Endothelial cell of umbilical vein (primary cell): Measurements from ENCODE around the gene PCDH9. TPM values are rescaled to one million over a fixed set of nuclear protein-coding genes. Genes with fewer than 3 reads are reported as not detected.

Source experiments
- BruUV-seq: library from RNA; stranded (reverse); fragments of 400-500 nt; replicated peaks from 2 replicates; lab custom pipeline; 2021; lab: Mats Ljungman, UMichigan
- CTCF ChIA-PET: fragments of 300-600, 350-600 bp; sonication (Branson Sonifier 250); formaldehyde crosslinking; loops from one replicate; lab custom pipeline; 2021; ENCODE audit warnings: antibody characterized with exemption, inconsistent platforms; lab: Charles Lee
- POLR2A ChIA-PET: fragments of 300-600, 350-600 bp; sonication (Branson Sonifier 250); formaldehyde crosslinking; loops from one replicate; lab custom pipeline; 2021; ENCODE audit warnings: antibody characterized with exemption, inconsistent platforms; lab: Charles Lee
- DNase-seq: peaks from one replicate; pipeline ENCODE4 v3.0.0-alpha.2; 2011; ENCODE audit warnings: low read depth, low spot score
- FAIRE-seq: peaks from 2 replicates; lab custom pipeline; 2011; peaks lifted over from hg19 to GRCh38; lab: Jason Lieb, UNC
- H2AFZ ChIP-seq: 2 replicates; pipeline ENCODE4 v1.6.0; 2012; ENCODE audit warnings: low read depth, low read length, control low read depth, inconsistent platforms
- H3K27ac ChIP-seq: 2 replicates; pipeline ENCODE4 v1.5.1; 2011; ENCODE audit warnings: low read depth, mild to moderate bottlenecking, control low read depth, low read length, moderate library complexity; ENCODE audit not compliant: insufficient read depth
- H3K27me3 ChIP-seq, 2 experiments: 2 replicates each; pipeline versions ENCODE4 v1.6.0 to v1.6.1; 2011; ENCODE audit warnings: low read length in 2 of 2, mixed read lengths in 1 of 2; ENCODE audit not compliant: control insufficient read depth in 2 of 2, insufficient read depth in 2 of 2
- H3K36me3 ChIP-seq, 2 experiments: 2 replicates in 1 of 2; 3 replicates in 1 of 2; pipeline ENCODE4 v1.5.1; 2011; ENCODE audit warnings: low read length in 2 of 2, mild to moderate bottlenecking in 1 of 2, moderate library complexity in 1 of 2; ENCODE audit not compliant: control insufficient read depth in 2 of 2, insufficient read depth in 2 of 2; ENCODE audit errors: extremely low read depth in 1 of 2
- H3K4me1 ChIP-seq: 3 replicates; pipeline ENCODE4 v1.5.1; 2011; ENCODE audit warnings: mild to moderate bottlenecking, low read length; ENCODE audit not compliant: control insufficient read depth, insufficient read depth; ENCODE audit errors: extremely low read depth
- H3K4me2 ChIP-seq: 2 replicates; pipeline ENCODE4 v1.6.1; 2011; ENCODE audit warnings: low read length, control low read depth, mixed read lengths; ENCODE audit not compliant: insufficient read depth
- H3K4me3 ChIP-seq, 3 experiments: fragments of 200-600 bp in 1 of 3; sonication (generic), shearing (Covaris generic) in 1 of 3; replicated peaks in 1 of 3; 2 replicates each; pipeline ENCODE4 v1.5.1; 2011 to 2016; ENCODE audit warnings: control low read depth in 3 of 3, low read length in 3 of 3, mild to moderate bottlenecking in 2 of 3, inconsistent platforms in 1 of 3, low read depth in 1 of 3, moderate library complexity in 1 of 3; ENCODE audit not compliant: insufficient read depth in 1 of 3
- H3K79me2 ChIP-seq: 2 replicates; pipeline ENCODE4 v1.6.0; 2012; ENCODE audit warnings: low read length, inconsistent platforms; ENCODE audit not compliant: control insufficient read depth, insufficient read depth
- H3K9ac ChIP-seq: replicated peaks from 2 replicates; pipeline ENCODE3; 2011; ENCODE audit warnings: low read length, control low read depth; ENCODE audit not compliant: insufficient read depth; ENCODE audit errors: extremely low read depth
- H3K9me1 ChIP-seq: replicated peaks from 3 replicates; pipeline ENCODE4 v1.6.0; 2011; ENCODE audit warnings: mild to moderate bottlenecking, low read length; ENCODE audit not compliant: control insufficient read depth, insufficient read depth; ENCODE audit errors: extremely low read depth
- H3K9me3 ChIP-seq: replicated peaks from 2 replicates; pipeline ENCODE4 v1.5.1; 2012; ENCODE audit warnings: low read length, inconsistent platforms; ENCODE audit not compliant: control insufficient read depth, insufficient read depth
- H4K20me1 ChIP-seq: replicated peaks from 2 replicates; pipeline ENCODE3; 2011; ENCODE audit warnings: mild to moderate bottlenecking, low read length; ENCODE audit not compliant: control insufficient read depth, insufficient read depth; ENCODE audit errors: extremely low read depth
- CTCF ChIP-seq, 2 donors: IDR thresholded peaks; 1 replicate in 1 of 2; 2 replicates in 1 of 2; pipeline ENCODE4 v1.5.1; 2011; ENCODE audit warnings: low read length in 2 of 2, mild to moderate bottlenecking in 2 of 2, moderate library complexity in 2 of 2, control low read depth in 1 of 2, inconsistent platforms in 1 of 2, low read depth in 1 of 2; ENCODE audit not compliant: insufficient read depth in 1 of 2; ENCODE audit errors: extremely low read depth in 1 of 2
- EZH2 ChIP-seq: IDR thresholded peaks from 2 replicates; pipeline ENCODE4 v1.6.1; 2012; ENCODE audit warnings: borderline replicate concordance, low read depth, mild to moderate bottlenecking, moderate library complexity, low read length, inconsistent platforms; ENCODE audit not compliant: severe bottlenecking
- FOS ChIP-seq: IDR thresholded peaks from 2 replicates; pipeline ENCODE4 v1.6.1; 2011; ENCODE audit warnings: mild to moderate bottlenecking, low read length, moderate library complexity, borderline replicate concordance; ENCODE audit not compliant: insufficient read depth
- GATA2 ChIP-seq: IDR thresholded peaks from 2 replicates; pipeline ENCODE4 v1.7.0; 2011; ENCODE audit warnings: low read depth, mild to moderate bottlenecking, moderate library complexity, mixed read lengths, low read length; ENCODE audit not compliant: insufficient read length, insufficient read depth
- JUN ChIP-seq: IDR thresholded peaks from 2 replicates; pipeline ENCODE4 v1.6.1; 2011; ENCODE audit warnings: borderline replicate concordance, low read depth; ENCODE audit not compliant: insufficient read length, insufficient read depth
- MYC ChIP-seq: IDR thresholded peaks from one replicate; pipeline ENCODE4 v1.6.1; 2011; ENCODE audit warnings: mild to moderate bottlenecking, low read depth, low read length
- POLR2A ChIP-seq: IDR thresholded peaks from 2 replicates; pipeline ENCODE4 v1.6.1; 2012; ENCODE audit warnings: low read depth, mild to moderate bottlenecking, control low read depth, low read length
- POLR2AphosphoS5 ChIP-seq: IDR thresholded peaks from 2 replicates; pipeline ENCODE4 v1.6.1; 2012; ENCODE audit warnings: low read depth, mild to moderate bottlenecking, control low read depth, low read length, moderate library complexity; ENCODE audit not compliant: insufficient read depth
- dilution Hi-C: fragments of 300-500 bp; cut with MboI; formaldehyde crosslinking; loops from one replicate; pipeline ENCODE4 v1.15.0; 2019; ENCODE audit warnings: low sequenced_read_pairs; ENCODE audit not compliant: extremely low pct_ligation_motif_present
- intact Hi-C: fragments of 100-400 bp; cut with micrococcal nuclease; formaldehyde crosslinking; loops from one replicate; pipeline ENCODE4 v1.10.0; 2022
- polyA plus RNA-seq, 4 experiments: library from polyadenylated mRNA; depleted of rRNA in 3 of 4; stranded (reverse) in 3 of 4; unstranded in 1 of 4; fragments of >200 nt; gene quantifications; 2 replicates each; pipeline versions ENCODE4 v1.2.1 to v1.2.3, GENCODE V29; 2011 to 2012; ENCODE audit warnings: missing spikeins in 1 of 4
- total RNA-seq: library from RNA; stranded (reverse); gene quantifications from 2 replicates; pipeline ENCODE4 v1.2.3, GENCODE V29; 2021
- TF ChIP-seq, protein P1 (sequence below): IDR thresholded peaks from 2 replicates; pipeline ENCODE4 v1.6.1; 2011; ENCODE audit not compliant: insufficient read depth, insufficient read length

Gene PCDH9
- total and polyA plus RNA-seq, 2 donors (not counting 3 experiments of a cell fraction or from before 2014, with no cell fraction given), result 1.1 to 5.2 TPM

- no peaks in the 10 kb centered on the region for H3K79me2 ChIP-seq
- no peak overlapping the region for H3K4me3 ChIP-seq
- no peaks in the 10 kb centered on the region for H4K20me1 ChIP-seq
- no peaks in the 10 kb centered on the region for H3K36me3 ChIP-seq
- peaks cover 7% of the 10 kb centered on the region for H3K4me1 ChIP-seq
- FAIRE-seq (no peak), DNase-seq (no peak)
- H3K9ac ChIP-seq, result no peak overlapping the region
- no peaks in the 10 kb centered on the region for H3K27me3 ChIP-seq
- no peak overlapping the region for H3K4me2 ChIP-seq
- ChIA-PET CTCF (interaction anchor here (0.9 to 1.7 kb wide), 2 partner anchors 15 to 30 kb away, joined by 3 to 4 read pairs; no protein-coding TSS in a partner anchor), POLR2A (no interaction called here)
- H3K9me1 ChIP-seq, result no peaks in the 10 kb centered on the region
- H3K27ac ChIP-seq, result no peak overlapping the region
- no TSS peak for BruUV-seq
- intact Hi-C loops (no loop called here), dilution Hi-C loops (no loop called here)
- H2AFZ ChIP-seq, result no peak overlapping the region
- TF ChIP-seq POLR2A (no peak), GATA2 (no peak), FOS (no peak), EZH2 (no peak), POLR2AphosphoS5 (no peak), CTCF (IDR thresholded peaks at IDR 0.05; ENCODE audit: extremely low read depth in 1 of 2, insufficient read depth in 1 of 2, low read depth in 1 of 2, low read length in 2 of 2) (no peak), JUN (no peak), MYC (no peak)
- TF ChIP-seq, protein P1, sequence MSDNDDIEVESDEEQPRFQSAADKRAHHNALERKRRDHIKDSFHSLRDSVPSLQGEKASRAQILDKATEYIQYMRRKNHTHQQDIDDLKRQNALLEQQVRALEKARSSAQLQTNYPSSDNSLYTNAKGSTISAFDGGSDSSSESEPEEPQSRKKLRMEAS, result no peak
- H3K9me3 ChIP-seq, result no peaks in the 10 kb centered on the region
Measured at GRCh38 chr13:67052550-67053490, 177.3 kb downstream of the PCDH9 start.
